Measurements from ENCODE around the gene POLR2J2. TPM values are rescaled to one million over a fixed set of nuclear protein-coding genes. Genes with fewer than 3 reads are reported as not detected.
"Not testable (repeated sequence)": the region's sequence is repeated elsewhere in the genome, so short reads cannot be mapped to it uniquely, and the experiment has no call there.

The POLR2J2 gene
- total RNA-seq, 1 experiment from 2014 or later = 5.2 TPM

- H3K9me3 ChIP-seq (ENCODE audit: low read depth, low read length, poor library complexity, severe bottlenecking); intact Hi-C loops (cut with micrococcal nuclease; ENCODE audit: unreplicated experiment); CTCF ChIA-PET; H3K36me3 ChIP-seq (ENCODE audit: insufficient read depth, low read length, poor library complexity, severe bottlenecking); H3K27me3 ChIP-seq (replicated peaks; ENCODE audit: insufficient read depth, low read depth, low read length, poor library complexity); H3K4me3 ChIP-seq (ENCODE audit: low read depth, low read length, poor library complexity, severe bottlenecking); DNase-seq (ENCODE audit: low spot score); BruUV-seq (replicated peaks); H3K27ac ChIP-seq (ENCODE audit: low read depth, low read length, poor library complexity, severe bottlenecking); H3K4me1 ChIP-seq (ENCODE audit: insufficient read depth, low read length, poor library complexity, severe bottlenecking); POLR2A ChIA-PET (ENCODE audit: low non-redundant PET): not testable (repeated sequence)
These were observed 21.5 kb downstream of the POLR2J2 start, which contains the start of gene SPDYE2B for GRCh38 chr7:102649924-102650323. SPDYE2B (plus strand) TSS chr7:102650319; CDS start chr7:102652349, 2,030 bp downstream.

DNA sequence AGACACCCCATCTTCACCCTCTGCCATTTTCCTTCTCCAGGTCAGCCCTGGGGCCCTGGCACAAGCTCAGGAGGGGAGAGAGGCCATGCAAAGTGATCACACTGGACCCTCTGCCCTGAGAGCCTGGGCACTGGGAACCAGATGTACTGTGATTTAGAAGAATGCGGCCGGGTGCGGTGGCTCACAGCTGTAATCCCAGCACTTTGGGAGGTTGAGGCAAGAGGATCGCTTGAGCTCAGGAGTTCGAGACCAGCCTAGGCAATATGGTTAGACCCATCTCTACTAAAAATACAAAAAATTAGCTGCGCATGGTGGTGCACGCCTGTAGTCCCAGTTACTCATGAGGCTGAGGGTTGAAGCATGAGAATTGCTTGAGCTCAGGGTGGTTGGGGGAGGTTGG lies 23.6 kb downstream of the POLR2J2 start:
- BruUV-seq (replicated peaks); POLR2A ChIA-PET (ENCODE audit: low non-redundant PET): not testable (repeated sequence)

GRCh38 chr7:102643404-102643803 lies 28.1 kb downstream of the POLR2J2 start:
- intact Hi-C loops (cut with micrococcal nuclease; ENCODE audit: unreplicated experiment); H3K4me1 ChIP-seq (ENCODE audit: insufficient read depth, low read length, poor library complexity, severe bottlenecking); H3K27ac ChIP-seq (ENCODE audit: low read depth, low read length, poor library complexity, severe bottlenecking); H3K9me3 ChIP-seq (ENCODE audit: low read depth, low read length, poor library complexity, severe bottlenecking); H3K36me3 ChIP-seq (ENCODE audit: insufficient read depth, low read length, poor library complexity, severe bottlenecking); H3K27me3 ChIP-seq (replicated peaks; ENCODE audit: insufficient read depth, low read depth, low read length, poor library complexity); DNase-seq (ENCODE audit: low spot score); H3K4me3 ChIP-seq (ENCODE audit: low read depth, low read length, poor library complexity, severe bottlenecking); CTCF ChIA-PET; BruUV-seq (replicated peaks); POLR2A ChIA-PET (ENCODE audit: low non-redundant PET): not testable (repeated sequence)

More for the DNA sequence above, 23.6 kb downstream of the POLR2J2 start:
- H3K4me3 ChIP-seq (ENCODE audit: low read depth, low read length, poor library complexity, severe bottlenecking); CTCF ChIA-PET; intact Hi-C loops (cut with micrococcal nuclease; ENCODE audit: unreplicated experiment); H3K4me1 ChIP-seq (ENCODE audit: insufficient read depth, low read length, poor library complexity, severe bottlenecking); H3K9me3 ChIP-seq (ENCODE audit: low read depth, low read length, poor library complexity, severe bottlenecking); H3K27me3 ChIP-seq (replicated peaks; ENCODE audit: insufficient read depth, low read depth, low read length, poor library complexity); H3K27ac ChIP-seq (ENCODE audit: low read depth, low read length, poor library complexity, severe bottlenecking); H3K36me3 ChIP-seq (ENCODE audit: insufficient read depth, low read length, poor library complexity, severe bottlenecking); DNase-seq (ENCODE audit: low spot score): not testable (repeated sequence)

DNA sequence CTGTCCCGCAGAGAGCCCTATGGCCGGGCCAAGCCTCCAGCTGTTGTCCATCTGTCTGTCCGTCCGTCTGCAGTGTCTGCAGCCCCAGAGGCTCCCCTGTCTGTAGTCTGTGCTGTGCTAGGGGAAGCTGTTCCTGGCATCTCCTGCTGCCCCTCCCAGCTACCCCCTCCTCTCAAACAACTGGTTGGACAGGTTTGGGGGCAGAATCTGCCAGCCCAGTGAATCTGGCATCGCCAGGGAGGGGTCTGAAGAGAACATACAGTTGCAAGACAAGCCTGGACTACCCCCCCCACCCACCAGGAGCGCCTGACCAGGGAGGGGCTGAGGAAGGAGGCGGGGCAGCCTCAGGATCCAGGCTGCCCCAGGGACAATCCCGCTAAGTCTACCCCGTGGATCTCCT lies 28.8 kb downstream of the POLR2J2 start, which contains the start of gene UPK3BL1:
Gene UPK3BL1, minus strand, starts transcription at position 101 of the 400 bp plus-strand sequence. Its CDS starts 50 bp downstream, at position 51.
- intact Hi-C loops (cut with micrococcal nuclease; ENCODE audit: unreplicated experiment); H3K27ac ChIP-seq (ENCODE audit: low read depth, low read length, poor library complexity, severe bottlenecking); H3K4me3 ChIP-seq (ENCODE audit: low read depth, low read length, poor library complexity, severe bottlenecking); H3K9me3 ChIP-seq (ENCODE audit: low read depth, low read length, poor library complexity, severe bottlenecking); H3K27me3 ChIP-seq (replicated peaks; ENCODE audit: insufficient read depth, low read depth, low read length, poor library complexity); CTCF ChIA-PET; H3K36me3 ChIP-seq (ENCODE audit: insufficient read depth, low read length, poor library complexity, severe bottlenecking); BruUV-seq (replicated peaks); H3K4me1 ChIP-seq (ENCODE audit: insufficient read depth, low read length, poor library complexity, severe bottlenecking); DNase-seq (ENCODE audit: low spot score); POLR2A ChIA-PET (ENCODE audit: low non-redundant PET): not testable (repeated sequence)

GRCh38 chr7:102638848-102639247 lies 32.6 kb downstream of the POLR2J2 start:
- CTCF ChIA-PET; H3K27ac ChIP-seq (ENCODE audit: low read depth, low read length, poor library complexity, severe bottlenecking); H3K27me3 ChIP-seq (replicated peaks; ENCODE audit: insufficient read depth, low read depth, low read length, poor library complexity); intact Hi-C loops (cut with micrococcal nuclease; ENCODE audit: unreplicated experiment); BruUV-seq (replicated peaks); H3K9me3 ChIP-seq (ENCODE audit: low read depth, low read length, poor library complexity, severe bottlenecking); H3K4me1 ChIP-seq (ENCODE audit: insufficient read depth, low read length, poor library complexity, severe bottlenecking); POLR2A ChIA-PET (ENCODE audit: low non-redundant PET); H3K4me3 ChIP-seq (ENCODE audit: low read depth, low read length, poor library complexity, severe bottlenecking); H3K36me3 ChIP-seq (ENCODE audit: insufficient read depth, low read length, poor library complexity, severe bottlenecking); DNase-seq (ENCODE audit: low spot score): not testable (repeated sequence)

DNA sequence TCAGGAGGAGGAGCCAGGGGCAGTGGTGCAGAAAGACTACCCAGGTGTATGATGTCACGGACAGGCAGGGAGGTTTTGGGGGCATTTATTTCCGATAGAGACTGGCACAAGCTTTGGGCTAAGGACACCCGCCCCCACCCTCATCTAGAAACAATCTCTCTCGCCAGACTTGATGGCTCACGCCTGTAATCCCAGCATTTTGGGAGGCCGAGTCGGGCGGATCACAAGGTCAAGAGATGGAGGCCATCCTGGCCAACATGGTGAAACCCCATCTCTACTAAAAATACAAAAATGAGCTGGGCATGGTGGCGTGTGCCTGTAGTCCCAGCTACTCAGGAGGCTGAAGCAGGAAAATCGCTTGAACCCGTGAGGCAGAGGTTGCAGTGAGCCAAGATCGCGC lies 34.5 kb downstream of the POLR2J2 start:
- H3K27ac ChIP-seq (ENCODE audit: low read depth, low read length, poor library complexity, severe bottlenecking); H3K9me3 ChIP-seq (ENCODE audit: low read depth, low read length, poor library complexity, severe bottlenecking); H3K4me1 ChIP-seq (ENCODE audit: insufficient read depth, low read length, poor library complexity, severe bottlenecking); H3K4me3 ChIP-seq (ENCODE audit: low read depth, low read length, poor library complexity, severe bottlenecking); POLR2A ChIA-PET (ENCODE audit: low non-redundant PET); H3K27me3 ChIP-seq (replicated peaks; ENCODE audit: insufficient read depth, low read depth, low read length, poor library complexity); BruUV-seq (replicated peaks); H3K36me3 ChIP-seq (ENCODE audit: insufficient read depth, low read length, poor library complexity, severe bottlenecking); DNase-seq (ENCODE audit: low spot score); CTCF ChIA-PET; intact Hi-C loops (cut with micrococcal nuclease; ENCODE audit: unreplicated experiment): not testable (repeated sequence)

GRCh38 chr7:102635354-102635753 lies 36.1 kb downstream of the POLR2J2 start:
- H3K27ac ChIP-seq (ENCODE audit: low read depth, low read length, poor library complexity, severe bottlenecking); CTCF ChIA-PET; H3K9me3 ChIP-seq (ENCODE audit: low read depth, low read length, poor library complexity, severe bottlenecking); H3K36me3 ChIP-seq (ENCODE audit: insufficient read depth, low read length, poor library complexity, severe bottlenecking); DNase-seq (ENCODE audit: low spot score); BruUV-seq (replicated peaks); H3K27me3 ChIP-seq (replicated peaks; ENCODE audit: insufficient read depth, low read depth, low read length, poor library complexity); POLR2A ChIA-PET (ENCODE audit: low non-redundant PET); intact Hi-C loops (cut with micrococcal nuclease; ENCODE audit: unreplicated experiment); H3K4me3 ChIP-seq (ENCODE audit: low read depth, low read length, poor library complexity, severe bottlenecking); H3K4me1 ChIP-seq (ENCODE audit: insufficient read depth, low read length, poor library complexity, severe bottlenecking): not testable (repeated sequence)

- H3K27me3 ChIP-seq (replicated peaks; ENCODE audit: insufficient read depth, low read depth, low read length, poor library complexity); POLR2A ChIA-PET (ENCODE audit: low non-redundant PET); BruUV-seq (replicated peaks); DNase-seq (ENCODE audit: low spot score); intact Hi-C loops (cut with micrococcal nuclease; ENCODE audit: unreplicated experiment); H3K36me3 ChIP-seq (ENCODE audit: insufficient read depth, low read length, poor library complexity, severe bottlenecking); H3K4me3 ChIP-seq (ENCODE audit: low read depth, low read length, poor library complexity, severe bottlenecking); H3K9me3 ChIP-seq (ENCODE audit: low read depth, low read length, poor library complexity, severe bottlenecking); H3K4me1 ChIP-seq (ENCODE audit: insufficient read depth, low read length, poor library complexity, severe bottlenecking); H3K27ac ChIP-seq (ENCODE audit: low read depth, low read length, poor library complexity, severe bottlenecking); CTCF ChIA-PET: not testable (repeated sequence)
These were observed 37.2 kb downstream of the POLR2J2 start for GRCh38 chr7:102634299-102634698.

Measured in A673 (cell line).